Kidney (tissue), 14 donors: ENCODE results near the gene ADAMTSL3. TPM values are rescaled to one million over a fixed set of nuclear protein-coding genes. Genes with fewer than 3 reads are reported as not detected.

ENCODE experiments used
- DNase-seq, 5 donors: peaks; one replicate each; pipeline ENCODE4 v3.0.0-alpha.2; 2013 to 2020
- FAIRE-seq: peaks from 2 replicates; lab custom pipeline; 2012; peaks lifted over from hg19 to GRCh38; lab: Jason Lieb, UNC
- H3K27ac ChIP-seq, 2 donors: one replicate each; pipeline ENCODE4 v1.7.0; 2013; ENCODE audit warnings: low read depth in 2 of 2, low read length in 2 of 2, inconsistent platforms in 1 of 2
- H3K27me3 ChIP-seq: one replicate; pipeline ENCODE4 v1.7.1; 2013; ENCODE audit warnings: low read length, inconsistent platforms; ENCODE audit not compliant: control insufficient read depth, insufficient read depth
- H3K36me3 ChIP-seq, 3 donors: one replicate each; pipeline versions ENCODE4 v1.7.0 to v1.7.1; 2013; ENCODE audit warnings: low read length in 3 of 3, control low read depth in 1 of 3, inconsistent platforms in 1 of 3; ENCODE audit not compliant: insufficient read depth in 3 of 3, control insufficient read depth in 2 of 3
- H3K4me1 ChIP-seq, 3 donors: one replicate each; pipeline versions ENCODE4 v1.7.0 to v1.7.1; 2013; ENCODE audit warnings: low read length in 3 of 3, inconsistent platforms in 1 of 3, low read depth in 1 of 3; ENCODE audit not compliant: control insufficient read depth in 2 of 3, insufficient read depth in 2 of 3
- H3K4me3 ChIP-seq, 3 donors: one replicate each; pipeline versions ENCODE4 v1.7.0 to v1.8.1; 2013; ENCODE audit warnings: low read length in 3 of 3, control low read depth in 1 of 3, inconsistent platforms in 1 of 3
- H3K9ac ChIP-seq, 3 donors: one replicate each; pipeline versions ENCODE4 v1.7.0 to v1.7.1; 2013; ENCODE audit warnings: low read length in 3 of 3, control low read depth in 1 of 3, inconsistent platforms in 1 of 3
- H3K9me3 ChIP-seq, 3 donors: one replicate each; pipeline versions ENCODE4 v1.7.0 to v1.7.1; 2013; ENCODE audit warnings: low read length in 3 of 3, control low read depth in 1 of 3, inconsistent platforms in 1 of 3; ENCODE audit not compliant: control insufficient read depth in 2 of 3, insufficient read depth in 1 of 3
- intact Hi-C: fragments of 100-400 bp; cut with DNase I; formaldehyde crosslinking; loops from one replicate; pipeline ENCODE4 v1.11.1; 2022
- polyA plus RNA-seq: library from polyadenylated mRNA; stranded (reverse); fragments of 350-450 nt; fragmentation: Illumina TruSeq; extraction: RNeasy Lipid Tissue Mini Kit (QIAGEN cat#74804); gene quantifications from one replicate; pipeline ENCODE4 v1.2.3, GENCODE V29; 2014; ENCODE audit warnings: low read depth, low replicate concordance; ENCODE audit not compliant: insufficient read depth
- total RNA-seq: library from RNA; stranded (reverse); fragmentation: NEBNext Ultra II Directional; extraction: Animal tissue kit (Norgen Biotek cat#: 25700); gene quantifications from one replicate; pipeline ENCODE4 v1.2.1, GENCODE V29; 2021
- TF ChIP-seq, protein P1 (sequence below): IDR thresholded peaks from 3 replicates; pipeline ENCODE4 v1.5.1; 2012; ENCODE audit warnings: mild to moderate bottlenecking, moderate library complexity, borderline replicate concordance; ENCODE audit not compliant: insufficient read depth; ENCODE audit errors: extremely low read depth
- donor health status: control.
- donor health status: control.
- donor health status: control.
- donor health status: control.
- donor health status: control.
- donor health status: DM: yes; HTN: yes; CAD: no.
- donor health status: Normal renal cell carcinoma (clear cell type).

Gene ADAMTSL3
- total and polyA plus RNA-seq, 2 donors from 2014 or later, result 1.6 to 23.4 TPM

DNA sequence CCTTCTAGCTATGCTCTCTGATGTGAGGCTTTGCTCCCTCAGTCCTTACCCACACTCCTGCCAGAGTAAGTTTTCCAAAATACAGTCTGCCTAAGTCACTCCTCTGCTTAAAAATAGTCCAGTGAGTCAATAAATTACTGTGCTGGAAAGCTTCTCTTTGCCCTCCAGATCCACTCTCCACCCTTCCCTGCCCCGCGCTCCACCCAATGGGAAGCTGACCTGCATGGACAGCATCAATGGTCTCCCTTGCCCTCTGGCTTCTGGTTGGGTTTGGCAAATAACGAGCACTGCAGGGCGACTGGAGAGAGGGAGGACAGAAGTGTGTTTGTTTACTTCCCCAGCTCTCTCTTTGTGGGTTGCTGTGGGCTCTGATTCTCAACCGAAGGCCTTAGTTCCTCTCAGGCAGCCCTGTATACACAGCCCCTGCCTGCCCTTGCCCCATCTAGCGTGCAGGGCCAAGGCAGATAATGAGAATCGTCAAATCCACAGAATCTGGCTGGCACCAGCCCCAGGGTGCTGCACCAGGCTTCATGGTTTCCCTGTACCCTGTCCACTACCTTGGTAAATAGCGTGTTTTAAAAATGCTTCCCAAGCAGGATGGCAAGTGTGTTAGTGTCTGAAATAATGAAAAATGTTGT is 110.4 kb downstream of the ADAMTSL3 start:
- no peak overlapping the region for H3K4me3 ChIP-seq
- no peak for DNase-seq
- FAIRE-seq, result no peak
- no peak overlapping the region for H3K27ac ChIP-seq
- peaks cover 0 to 3% (median 0%) of the 10 kb centered on the region in 3 donors for H3K4me1 ChIP-seq
- H3K9ac ChIP-seq, result no peak overlapping the region
- no peaks in the 10 kb centered on the region for H3K9me3 ChIP-seq
- no peaks in the 10 kb centered on the region for H3K27me3 ChIP-seq
- TF ChIP-seq, protein P1, sequence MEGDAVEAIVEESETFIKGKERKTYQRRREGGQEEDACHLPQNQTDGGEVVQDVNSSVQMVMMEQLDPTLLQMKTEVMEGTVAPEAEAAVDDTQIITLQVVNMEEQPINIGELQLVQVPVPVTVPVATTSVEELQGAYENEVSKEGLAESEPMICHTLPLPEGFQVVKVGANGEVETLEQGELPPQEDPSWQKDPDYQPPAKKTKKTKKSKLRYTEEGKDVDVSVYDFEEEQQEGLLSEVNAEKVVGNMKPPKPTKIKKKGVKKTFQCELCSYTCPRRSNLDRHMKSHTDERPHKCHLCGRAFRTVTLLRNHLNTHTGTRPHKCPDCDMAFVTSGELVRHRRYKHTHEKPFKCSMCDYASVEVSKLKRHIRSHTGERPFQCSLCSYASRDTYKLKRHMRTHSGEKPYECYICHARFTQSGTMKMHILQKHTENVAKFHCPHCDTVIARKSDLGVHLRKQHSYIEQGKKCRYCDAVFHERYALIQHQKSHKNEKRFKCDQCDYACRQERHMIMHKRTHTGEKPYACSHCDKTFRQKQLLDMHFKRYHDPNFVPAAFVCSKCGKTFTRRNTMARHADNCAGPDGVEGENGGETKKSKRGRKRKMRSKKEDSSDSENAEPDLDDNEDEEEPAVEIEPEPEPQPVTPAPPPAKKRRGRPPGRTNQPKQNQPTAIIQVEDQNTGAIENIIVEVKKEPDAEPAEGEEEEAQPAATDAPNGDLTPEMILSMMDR, result no peak
- H3K36me3 ChIP-seq, result no peaks in the 10 kb centered on the region
- intact Hi-C loops, result no loop called here

DNA sequence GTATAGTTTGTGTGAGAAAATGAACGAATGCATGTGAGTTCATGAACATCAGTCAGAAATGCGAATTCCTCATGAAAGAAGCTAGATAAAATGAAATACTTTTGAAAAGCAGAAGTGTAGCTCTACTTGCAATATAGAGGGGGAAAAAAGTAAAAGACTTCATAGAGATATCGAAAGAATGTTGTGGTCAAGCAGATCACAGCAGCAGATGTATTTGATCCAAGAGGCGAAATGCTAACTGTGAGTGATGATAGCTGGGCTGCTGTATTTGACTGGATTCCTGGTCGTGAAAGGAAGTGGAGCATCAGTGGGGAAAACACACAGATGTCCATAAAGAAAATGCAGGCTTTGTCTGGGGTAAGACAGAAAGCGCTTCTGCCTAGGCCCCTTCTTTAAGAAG is 112.4 kb downstream of the ADAMTSL3 start:
- Histone ChIP-seq H3K27me3 (no peaks in the 10 kb centered on the region), H3K9ac (no peak overlapping the region), H3K27ac (no peak overlapping the region), H3K36me3 (no peaks in the 10 kb centered on the region), H3K4me1 (peaks cover 0 to 3% (median 0%) of the 10 kb centered on the region in 3 donors), H3K4me3 (no peak overlapping the region), H3K9me3 (no peaks in the 10 kb centered on the region)
- DNase-seq, result peak in 2 of 5 donors; percentile 16 to 28
- TF ChIP-seq, protein P1, result no peak
- FAIRE-seq, result no peak
- intact Hi-C loops, result no loop called here

DNA sequence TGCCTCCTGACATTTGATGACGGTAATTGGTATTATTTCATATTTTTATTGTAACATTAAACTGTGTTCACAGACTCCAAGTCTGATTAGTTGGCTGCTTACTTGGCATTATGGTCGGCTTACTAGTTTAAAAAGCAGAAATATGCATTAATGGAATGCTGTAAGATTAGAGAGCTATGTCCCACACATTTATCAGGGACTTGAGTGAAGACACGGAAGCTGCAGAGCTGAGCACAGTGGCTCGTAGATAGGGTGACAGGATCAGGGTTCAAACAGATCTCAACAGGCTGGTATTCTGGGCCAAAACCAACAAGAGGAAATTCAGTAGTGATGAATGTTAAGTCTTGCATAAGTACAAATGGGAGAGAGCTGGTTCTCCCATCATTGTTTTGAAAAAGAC is 113.8 kb downstream of the ADAMTSL3 start:
- no peaks in the 10 kb centered on the region for H3K9me3 ChIP-seq
- FAIRE-seq (no peak), DNase-seq (peak in 2 of 5 donors; percentile 8 to 41)
- no peaks in the 10 kb centered on the region for H3K36me3 ChIP-seq
- intact Hi-C loops, result no loop called here
- H3K4me3 ChIP-seq, result no peak overlapping the region
- peaks cover 0 to 3% (median 0%) of the 10 kb centered on the region in 3 donors for H3K4me1 ChIP-seq
- no peak overlapping the region for H3K9ac ChIP-seq
- TF ChIP-seq, protein P1, result no peak
- no peaks in the 10 kb centered on the region for H3K27me3 ChIP-seq
- no peak overlapping the region for H3K27ac ChIP-seq
